T47D (cell line): ENCODE measurements around the gene MAP3K13.

Source experiments
- DNase-seq, 2 experiments: peaks; one replicate each; pipeline versions ENCODE4 v3.0.0 to v3.0.0-alpha.2; 2011 to 2012; ENCODE audit warnings: low read depth in 1 of 2, low spot score in 1 of 2
- JUND ChIP-seq: IDR thresholded peaks from 2 replicates; pipeline ENCODE4 v1.6.1; 2012; ENCODE audit warnings: low read depth
- in situ Hi-C: cut with HindIII; loops from 2 replicates; pipeline ENCODE4 v1.10.0; 2016; ENCODE audit warnings: low sequenced_read_pairs, low pct_unique_long_range_greater_than_20kb

Gene MAP3K13

DNA sequence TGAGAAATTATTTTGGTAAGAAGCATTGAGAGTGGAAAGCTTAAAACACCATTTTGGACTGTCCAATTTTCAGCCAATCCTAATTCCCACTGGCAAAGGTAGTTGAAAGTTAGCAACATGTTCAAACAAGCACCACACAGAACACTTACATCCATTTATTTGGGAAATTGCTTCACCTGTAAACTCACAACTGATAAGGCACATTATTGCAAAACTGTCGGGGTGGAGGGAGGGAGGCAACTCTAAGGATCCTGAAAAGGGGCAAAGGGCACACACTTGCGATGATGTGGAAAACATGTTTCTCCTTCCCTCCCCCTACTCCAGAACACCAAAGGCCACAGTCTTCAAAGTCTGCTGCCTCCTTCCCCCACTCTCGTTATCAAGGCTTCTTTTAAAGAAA is 126.5 kb downstream of the MAP3K13 start:
- no peak for DNase-seq
- in situ Hi-C loops, result no loop called here
- TF ChIP-seq JUND, result no peak

DNA sequence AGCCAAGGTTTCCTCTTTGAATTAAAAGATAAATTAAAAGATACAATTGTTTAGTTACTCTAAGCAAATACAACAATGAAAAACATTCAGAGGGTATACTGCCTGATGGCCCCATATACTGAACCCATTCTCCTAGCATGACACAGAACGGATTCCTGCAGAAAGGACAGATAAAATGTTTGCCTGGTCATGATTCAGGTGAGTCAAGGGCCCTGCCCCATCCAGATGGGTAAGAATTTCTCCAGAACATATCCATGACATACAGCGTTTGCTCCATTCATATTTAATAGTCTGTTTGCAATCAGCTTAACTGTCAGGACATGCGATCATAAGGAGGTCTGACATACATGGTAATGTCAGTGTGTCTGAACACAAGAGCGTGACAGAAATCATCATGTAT is 127.3 kb downstream of the MAP3K13 start:
- DNase-seq, result no peak
- no peak for TF ChIP-seq JUND
- in situ Hi-C loops, result no loop called here

DNA sequence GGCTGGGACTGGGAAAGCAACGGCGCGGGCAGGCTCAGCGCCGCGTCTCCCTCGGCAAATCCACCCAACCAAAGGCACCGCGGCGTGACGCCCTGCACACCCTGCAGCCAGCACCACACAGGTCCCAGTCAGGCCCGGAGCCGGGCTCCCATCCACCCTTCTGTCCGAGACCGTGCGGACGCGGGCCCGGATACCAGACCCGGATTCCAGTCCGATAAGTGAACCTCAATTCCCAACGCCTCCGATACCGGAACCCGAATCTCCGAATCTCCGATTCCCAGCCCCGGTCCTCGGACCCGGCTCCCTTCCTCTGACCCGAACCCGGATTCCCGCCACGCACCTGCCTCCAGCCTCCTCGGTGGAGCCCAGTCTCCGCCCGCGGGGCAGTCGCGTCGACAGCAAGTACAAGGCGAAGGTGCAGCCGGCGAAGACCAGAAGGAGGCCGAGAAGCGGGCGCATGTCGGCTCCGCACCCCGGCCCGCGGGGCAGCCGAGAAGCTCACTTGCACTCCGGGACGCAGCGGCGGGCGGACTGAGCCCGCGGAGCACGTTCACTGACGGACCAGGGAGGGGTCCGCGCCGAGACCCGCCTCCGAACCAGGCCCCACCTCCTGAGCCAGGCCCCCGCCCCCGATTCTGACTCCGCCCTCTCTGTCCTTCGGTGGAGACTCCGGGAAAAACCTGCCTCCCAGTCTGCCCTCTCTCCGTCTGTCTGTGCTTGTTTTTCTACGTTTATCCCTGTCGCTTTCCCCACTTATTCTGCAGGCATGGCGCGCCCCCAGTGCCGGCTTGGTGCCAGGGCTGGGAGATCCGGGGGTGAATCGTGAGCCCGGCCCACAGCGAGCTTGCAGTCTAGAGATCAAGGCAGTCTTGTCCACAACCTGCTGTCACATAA is 135.8 kb downstream of the MAP3K13 start, which contains the start of gene TMEM41A:
Gene TMEM41A, minus strand, starts transcription at position 533 of the 894 bp plus-strand sequence. Its CDS starts 74 bp downstream, at position 459.
- TF ChIP-seq JUND, result no peak; the same call in 1 of the 2 replicates
- peak; percentile 98 to 99 for DNase-seq
- in situ Hi-C loops, result no loop called here

DNA sequence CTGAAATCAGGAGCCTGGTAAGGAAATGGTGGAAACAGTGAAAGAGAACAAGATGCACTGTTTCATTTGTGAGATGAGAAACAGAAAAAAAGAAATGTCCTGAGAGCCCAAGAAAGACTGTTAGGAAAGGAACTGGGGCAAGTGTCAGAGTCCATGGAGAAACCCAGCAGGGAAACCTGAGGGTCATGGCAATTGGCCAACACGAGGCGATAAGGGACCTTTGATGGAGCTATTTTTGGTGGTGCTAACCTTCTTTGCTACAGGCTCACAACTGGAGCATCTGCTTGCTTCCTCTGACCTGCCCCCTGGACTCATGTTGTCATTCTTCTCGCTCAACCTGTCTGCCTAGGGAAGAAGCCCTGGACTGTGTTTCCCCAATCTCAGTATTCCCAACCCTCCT is 140.1 kb downstream of the MAP3K13 start:
- no peak for DNase-seq
- TF ChIP-seq JUND, result no peak
- in situ Hi-C loops, result no loop called here

DNA sequence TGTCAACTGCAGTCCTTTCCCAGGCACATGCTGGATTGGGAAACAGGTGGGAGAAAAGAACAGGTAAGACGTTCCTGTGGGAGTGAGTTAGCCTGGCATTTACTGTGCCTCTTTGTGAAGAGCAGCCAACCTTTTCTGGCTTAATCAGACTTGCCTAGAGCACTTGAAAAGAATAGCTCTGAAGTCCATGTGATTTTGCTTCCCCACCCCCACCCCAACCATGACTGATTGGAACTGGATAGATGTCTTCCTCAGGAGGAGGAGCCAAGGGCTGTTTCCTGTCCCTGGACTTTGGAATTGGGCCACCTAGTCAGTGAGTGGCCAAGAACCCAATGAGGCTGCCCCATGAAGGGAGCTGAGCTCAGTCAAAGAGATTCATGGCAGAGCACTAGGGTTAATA is 140.6 kb downstream of the MAP3K13 start:
- DNase-seq, result peak in 1 of 2 experiments; percentile 49
- in situ Hi-C loops, result no loop called here
- no peak for TF ChIP-seq JUND

DNA sequence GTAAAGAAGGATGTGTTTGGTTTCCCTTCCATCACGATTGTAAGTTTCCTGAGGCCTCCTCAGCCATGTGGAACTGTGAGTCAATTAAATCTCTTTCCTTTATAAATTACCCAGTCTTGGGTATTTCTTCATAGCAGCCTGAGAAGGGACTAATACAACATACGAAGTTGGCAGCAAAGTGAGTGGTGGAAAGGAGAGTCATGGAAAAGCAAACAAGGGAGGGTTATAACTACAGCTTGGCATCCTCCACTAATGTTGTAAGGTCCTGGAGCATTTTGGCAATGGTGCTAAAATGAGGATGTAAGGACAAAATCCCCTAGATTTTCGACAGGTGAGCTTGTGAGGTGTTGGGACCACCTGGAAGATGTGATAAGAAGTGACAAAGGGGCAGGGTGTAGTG is 141.7 kb downstream of the MAP3K13 start:
- DNase-seq, result no peak
- no peak for TF ChIP-seq JUND
- in situ Hi-C loops, result no loop called here

DNA sequence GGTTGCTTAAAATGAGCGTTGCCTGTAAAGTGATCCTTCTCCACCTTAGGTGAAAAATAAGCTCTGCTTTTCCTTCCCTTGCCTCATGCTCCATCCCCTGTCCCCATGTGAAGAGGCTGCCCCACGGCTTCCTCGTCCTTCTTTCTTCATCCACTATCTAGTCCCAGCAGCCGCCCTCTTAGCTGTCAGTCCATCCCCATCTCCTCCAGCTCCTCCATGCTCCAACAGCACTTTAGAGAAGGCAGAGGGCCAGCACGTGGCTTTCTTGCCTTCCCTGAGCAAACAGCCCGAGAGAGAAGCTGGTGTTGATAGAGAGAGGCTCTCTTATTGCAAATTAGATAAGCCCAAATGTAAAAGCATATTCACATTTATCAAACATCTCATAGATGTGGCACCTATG is 144.9 kb downstream of the MAP3K13 start:
- no peak for TF ChIP-seq JUND
- in situ Hi-C loops, result no loop called here
- DNase-seq, result no peak

DNA sequence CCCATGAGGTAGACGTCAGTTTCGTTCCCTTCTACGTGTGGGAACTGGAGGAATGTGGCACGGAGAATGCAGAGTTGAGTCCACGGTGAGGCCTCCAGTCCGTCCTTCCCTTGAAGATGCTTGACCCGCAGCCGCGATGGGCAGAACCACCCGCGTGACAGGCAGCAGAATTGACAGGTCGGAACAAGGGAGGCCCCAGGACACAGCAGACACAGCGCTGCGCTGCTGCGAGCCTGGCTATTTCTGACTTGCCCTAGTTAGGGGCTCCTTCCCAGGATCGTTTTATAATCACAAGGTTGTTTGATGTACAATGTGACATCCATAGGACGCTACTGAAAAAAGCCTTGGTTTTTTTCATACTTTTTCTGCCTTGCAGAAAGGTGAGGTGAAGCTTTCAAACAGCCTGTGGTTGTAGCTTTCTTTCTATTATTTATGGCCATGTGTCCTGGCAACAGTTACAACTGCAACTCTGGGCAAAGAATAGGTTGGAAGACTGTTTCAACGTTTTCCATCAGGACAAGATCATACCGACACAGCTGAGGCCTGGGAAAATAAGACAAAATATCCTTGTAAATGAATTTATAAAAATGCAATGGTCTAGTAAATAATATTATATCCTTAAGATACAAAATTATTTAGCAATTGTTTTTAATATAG is 145.5 kb downstream of the MAP3K13 start:
- in situ Hi-C loops, result no loop called here
- DNase-seq, result no peak
- TF ChIP-seq JUND, result no peak

DNA sequence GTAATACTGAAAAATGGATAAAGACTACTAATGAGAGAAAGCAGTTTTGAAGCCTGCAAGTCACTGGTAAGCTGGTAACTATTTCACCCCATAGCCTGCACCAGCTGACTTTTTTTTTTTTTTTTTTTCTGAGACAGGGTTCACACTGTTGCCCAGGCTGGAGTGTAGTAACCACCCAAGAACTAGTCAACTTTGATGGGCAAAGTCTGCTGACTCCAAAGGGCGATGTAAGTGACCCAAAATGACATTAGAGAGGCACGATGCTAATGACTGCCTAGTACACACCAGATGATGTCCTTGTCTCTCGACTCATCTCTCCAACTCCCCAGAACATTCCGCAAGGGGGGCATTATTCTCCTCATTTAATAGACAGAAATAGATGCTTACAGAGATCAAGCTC is 148.8 kb downstream of the MAP3K13 start:
- DNase-seq, result no peak
- no peak for TF ChIP-seq JUND

DNA sequence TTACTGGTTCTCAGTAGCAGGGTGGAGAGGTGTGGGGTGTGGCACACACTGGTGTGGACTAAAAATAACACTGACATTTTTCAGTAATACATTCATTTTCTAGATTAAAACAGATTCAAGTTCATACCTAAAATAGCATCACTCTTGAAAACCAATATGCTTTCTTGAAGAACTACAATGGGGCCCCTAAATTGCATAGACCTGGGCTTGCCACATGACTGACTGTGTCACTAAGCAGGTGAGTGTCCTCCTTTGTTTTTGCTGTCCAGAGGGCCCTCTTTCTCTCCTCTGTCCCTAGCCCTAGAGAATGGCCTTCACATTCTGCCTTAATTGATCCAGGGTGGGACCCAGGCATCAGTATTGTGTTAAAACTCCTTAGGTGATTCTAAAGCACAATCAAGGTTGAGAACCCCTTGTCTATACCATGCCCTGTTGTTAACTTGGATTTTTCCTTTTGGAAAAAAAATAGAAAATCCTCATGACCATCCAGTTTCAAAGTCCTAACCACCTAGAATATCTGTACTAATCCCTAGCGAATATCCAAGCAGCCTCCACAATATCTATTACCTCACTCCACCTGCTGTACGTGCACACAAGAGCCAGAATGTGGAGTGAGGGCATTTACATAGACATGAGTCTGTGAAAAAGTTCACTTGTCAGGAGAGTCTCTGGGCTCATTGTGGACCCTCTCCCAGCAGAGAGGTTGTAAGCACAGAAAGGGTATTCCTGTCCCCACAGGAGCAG is 154.6 kb downstream of the MAP3K13 start:
- TF ChIP-seq JUND, result no peak
- in situ Hi-C loops, result no loop called here
- no peak for DNase-seq

More for the DNA sequence above, 148.8 kb downstream of the MAP3K13 start:
- in situ Hi-C loops, result no loop called here

DNA sequence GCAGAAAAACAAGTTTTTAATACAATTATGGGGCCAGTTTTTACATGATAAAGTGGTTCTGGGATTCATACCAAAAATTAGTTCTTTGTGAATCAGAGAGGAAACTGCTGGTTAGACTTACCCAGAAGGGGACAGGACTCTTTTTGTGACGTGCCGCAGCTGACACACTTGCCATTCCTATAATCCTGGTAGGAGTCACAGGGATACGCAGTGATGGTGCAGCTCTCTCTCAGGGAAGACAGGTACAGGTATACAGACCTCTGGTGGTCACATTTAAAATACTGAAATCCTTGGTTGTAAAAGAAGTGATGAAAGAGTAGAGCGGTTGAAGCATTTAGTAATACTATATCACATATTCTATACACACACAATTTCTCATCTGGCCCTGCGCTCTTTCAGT is 156.1 kb downstream of the MAP3K13 start:
- in situ Hi-C loops, result no loop called here
- peak in 1 of 2 experiments; percentile 36 for DNase-seq
- TF ChIP-seq JUND, result no peak

DNA sequence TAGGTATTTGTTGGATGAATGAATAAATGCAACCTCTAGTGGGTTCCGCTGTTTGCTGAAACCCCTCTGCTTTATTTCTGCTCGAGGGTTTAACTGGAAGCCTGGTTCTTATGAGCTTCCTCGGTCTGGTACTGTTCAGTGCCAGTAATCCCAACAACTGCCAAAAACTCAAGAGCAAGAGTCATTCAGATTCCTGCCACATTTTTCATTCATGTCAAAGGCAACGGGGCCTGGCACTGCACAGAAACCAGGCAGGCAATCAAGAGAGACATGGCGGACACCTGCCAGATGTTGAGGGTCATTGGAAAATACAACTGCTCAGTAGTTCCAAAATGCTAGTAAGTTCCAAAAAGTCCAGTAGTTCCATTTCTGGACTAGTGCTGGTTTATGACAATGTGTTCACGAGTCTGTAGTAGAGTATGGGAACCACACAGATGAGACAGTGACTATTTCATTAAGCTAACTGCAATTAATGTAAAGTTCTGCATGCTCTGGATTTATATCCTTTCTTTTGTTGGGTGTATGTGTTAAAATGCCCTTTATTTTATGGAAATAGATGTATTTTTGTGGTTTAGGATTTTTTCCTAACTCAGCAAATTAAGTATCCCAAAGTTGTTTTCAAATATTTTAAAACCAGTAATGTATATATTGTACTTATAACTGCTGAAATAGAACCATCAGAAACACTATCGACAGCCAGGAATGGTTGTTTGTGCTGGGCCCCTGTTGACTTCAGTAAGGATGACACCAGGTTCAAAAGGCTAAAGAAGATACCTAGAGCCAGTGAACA is 158.6 kb downstream of the MAP3K13 start:
- TF ChIP-seq JUND, result no peak
- in situ Hi-C loops, result no loop called here
- no peak for DNase-seq
